ENCODE results near the gene SNAI1.
A peak's percentile ranks its signal among the peaks of the same experiment; 100 is the strongest.

The SNAI1 gene

DNA sequence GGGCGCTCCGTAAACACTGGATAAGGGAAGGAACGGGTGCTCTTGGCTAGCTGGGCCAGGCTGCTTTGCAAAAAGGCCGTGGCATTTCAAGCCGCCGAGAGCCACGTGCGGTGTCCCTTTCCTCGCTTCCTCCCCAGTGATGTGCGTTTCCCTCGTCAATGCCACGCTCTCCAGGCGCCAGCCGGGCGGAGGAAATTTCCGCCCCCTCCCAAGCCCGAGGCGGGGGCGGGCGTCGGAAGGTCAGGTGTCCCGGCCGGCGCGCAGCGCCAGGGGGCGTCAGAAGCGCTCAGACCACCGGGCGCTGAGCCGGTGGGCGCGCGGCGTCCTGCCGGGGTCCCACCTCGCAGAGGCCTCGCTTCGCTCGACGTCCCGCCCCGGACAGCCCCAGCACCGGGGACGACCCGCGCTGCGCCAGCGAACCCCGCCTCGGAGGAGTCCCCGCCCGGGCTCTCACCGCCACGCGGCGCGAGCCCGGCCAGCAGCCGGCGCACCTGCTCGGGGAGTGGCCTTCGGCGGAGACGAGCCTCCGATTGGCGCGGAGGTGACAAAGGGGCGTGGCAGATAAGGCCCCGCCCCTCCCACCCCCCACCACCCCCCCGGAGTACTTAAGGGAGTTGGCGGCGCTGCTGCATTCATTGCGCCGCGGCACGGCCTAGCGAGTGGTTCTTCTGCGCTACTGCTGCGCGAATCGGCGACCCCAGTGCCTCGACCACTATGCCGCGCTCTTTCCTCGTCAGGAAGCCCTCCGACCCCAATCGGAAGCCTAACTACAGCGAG lies at the start of gene SNAI1:
SNAI1 (plus strand) TSS at position 635 of the 777 bp plus-strand sequence; CDS start at position 715, 80 bp downstream.
- TF ChIP-seq, protein P1, sequence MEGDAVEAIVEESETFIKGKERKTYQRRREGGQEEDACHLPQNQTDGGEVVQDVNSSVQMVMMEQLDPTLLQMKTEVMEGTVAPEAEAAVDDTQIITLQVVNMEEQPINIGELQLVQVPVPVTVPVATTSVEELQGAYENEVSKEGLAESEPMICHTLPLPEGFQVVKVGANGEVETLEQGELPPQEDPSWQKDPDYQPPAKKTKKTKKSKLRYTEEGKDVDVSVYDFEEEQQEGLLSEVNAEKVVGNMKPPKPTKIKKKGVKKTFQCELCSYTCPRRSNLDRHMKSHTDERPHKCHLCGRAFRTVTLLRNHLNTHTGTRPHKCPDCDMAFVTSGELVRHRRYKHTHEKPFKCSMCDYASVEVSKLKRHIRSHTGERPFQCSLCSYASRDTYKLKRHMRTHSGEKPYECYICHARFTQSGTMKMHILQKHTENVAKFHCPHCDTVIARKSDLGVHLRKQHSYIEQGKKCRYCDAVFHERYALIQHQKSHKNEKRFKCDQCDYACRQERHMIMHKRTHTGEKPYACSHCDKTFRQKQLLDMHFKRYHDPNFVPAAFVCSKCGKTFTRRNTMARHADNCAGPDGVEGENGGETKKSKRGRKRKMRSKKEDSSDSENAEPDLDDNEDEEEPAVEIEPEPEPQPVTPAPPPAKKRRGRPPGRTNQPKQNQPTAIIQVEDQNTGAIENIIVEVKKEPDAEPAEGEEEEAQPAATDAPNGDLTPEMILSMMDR (IDR thresholded peaks at IDR 0.05; ENCODE audit: control extremely low read depth, extremely low read depth, low read depth, missing control alignments): peak; percentile 54
- POLR2A ChIA-PET: interaction anchor here (1.7 kb wide), 1 partner anchor 17 kb away, joined by 5 read pairs; no protein-coding TSS in a partner anchor
- CTCF ChIA-PET: interaction anchor here (0.7 to 10.6 kb wide), 11 partner anchors 17 to 196 kb away, joined by 3 to 331 read pairs (median 5); no protein-coding TSS in a partner anchor
- peak; percentile 99 for DNase-seq (ENCODE audit: extremely low spot score)

DNA sequence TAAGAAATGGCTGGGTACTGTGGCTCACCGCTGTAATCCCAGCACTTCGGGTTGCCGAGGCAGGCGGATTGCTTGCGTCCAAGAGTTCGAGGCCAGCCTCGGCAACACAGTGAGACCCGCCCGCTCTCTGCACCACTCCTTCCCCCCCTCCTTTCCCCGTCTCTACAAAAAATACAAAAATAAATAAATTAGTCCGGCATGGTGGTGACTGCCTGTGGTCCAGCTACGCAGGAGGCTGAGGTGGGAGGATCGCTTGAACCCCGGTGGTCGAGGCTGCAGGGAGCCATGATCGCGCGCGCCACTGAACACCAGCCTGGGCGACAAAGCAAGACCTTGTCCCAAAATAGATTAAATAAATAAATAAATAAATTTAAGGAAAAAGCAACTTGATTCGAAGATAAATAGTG lies 47.0 kb upstream of the SNAI1 start:
- ChIA-PET POLR2A (interaction anchor here (1.0 to 1.1 kb wide), 2 partner anchors 9 to 19 kb away, joined by 3 to 16 read pairs; partner anchors contain the start of gene SPATA2), CTCF (interaction anchor here (1.1 to 5.2 kb wide), 7 partner anchors 10 to 233 kb away, joined by 4 to 25 read pairs (median 9); partner anchors contain the start of gene SPATA2)

DNA sequence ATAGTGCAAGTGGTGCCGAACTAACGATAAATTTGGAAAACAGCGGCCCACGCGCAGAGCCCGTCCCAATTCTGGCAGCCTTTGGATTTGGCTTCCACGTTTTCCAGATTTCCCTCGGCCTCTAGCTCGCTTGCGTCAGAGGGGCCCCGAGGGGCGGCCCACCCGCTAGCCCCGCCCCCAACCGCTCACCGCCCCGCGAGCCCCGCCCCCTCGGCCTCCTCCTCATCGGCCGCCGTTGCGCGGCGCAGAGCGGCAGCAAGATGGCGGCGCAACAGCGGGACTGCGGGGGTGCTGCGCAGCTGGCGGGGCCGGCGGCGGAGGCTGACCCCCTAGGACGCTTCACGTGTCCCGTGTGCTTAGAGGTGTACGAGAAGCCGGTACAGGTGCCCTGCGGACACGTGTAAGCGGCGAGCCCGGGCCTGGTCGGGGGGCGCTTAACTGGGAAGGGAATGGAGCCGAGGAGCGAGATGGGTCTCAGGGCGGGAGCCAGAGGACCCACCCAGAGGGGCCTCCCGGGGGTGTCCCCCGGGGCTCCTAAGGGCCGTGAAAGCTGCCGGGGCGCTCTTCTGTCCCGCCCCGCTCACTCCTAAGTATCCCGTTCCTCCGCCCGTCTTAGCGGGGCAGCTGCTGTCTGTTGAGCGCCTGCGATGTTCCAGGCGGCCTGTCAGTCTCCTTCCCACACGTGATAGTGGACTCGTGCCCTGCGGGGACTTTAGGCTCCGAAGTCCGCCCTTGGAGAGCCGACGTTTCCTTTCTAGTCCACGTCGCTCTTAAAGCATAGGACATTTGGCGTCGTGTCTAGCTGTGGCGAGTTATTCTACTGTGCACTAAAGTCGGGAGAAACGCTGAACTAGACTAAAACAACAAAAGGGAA lies 46.4 kb upstream of the SNAI1 start, which contains the start of gene RNF114:
RNF114 (plus strand) TSS at position 245 of the 874 bp plus-strand sequence; CDS start at position 261, 16 bp downstream.
- POLR2A ChIA-PET: interaction anchor here (0.5 to 1.1 kb wide), 3 partner anchors 9 to 82 kb away, joined by 3 to 16 read pairs (median 3); partner anchors contain the start of gene SPATA2
- DNase-seq (ENCODE audit: extremely low spot score): peak; percentile 99
- TF ChIP-seq, protein P1 (IDR thresholded peaks at IDR 0.05; ENCODE audit: control extremely low read depth, extremely low read depth, low read depth, missing control alignments): no peak
- CTCF ChIA-PET: interaction anchor here (0.7 to 5.2 kb wide), 11 partner anchors 10 to 326 kb away, joined by 3 to 25 read pairs (median 7); no protein-coding TSS in a partner anchor

More for the DNA sequence above, 47.0 kb upstream of the SNAI1 start:
- TF ChIP-seq, protein P1 (IDR thresholded peaks at IDR 0.05; ENCODE audit: control extremely low read depth, extremely low read depth, low read depth, missing control alignments): no peak
- DNase-seq (ENCODE audit: extremely low spot score): no peak

DNA sequence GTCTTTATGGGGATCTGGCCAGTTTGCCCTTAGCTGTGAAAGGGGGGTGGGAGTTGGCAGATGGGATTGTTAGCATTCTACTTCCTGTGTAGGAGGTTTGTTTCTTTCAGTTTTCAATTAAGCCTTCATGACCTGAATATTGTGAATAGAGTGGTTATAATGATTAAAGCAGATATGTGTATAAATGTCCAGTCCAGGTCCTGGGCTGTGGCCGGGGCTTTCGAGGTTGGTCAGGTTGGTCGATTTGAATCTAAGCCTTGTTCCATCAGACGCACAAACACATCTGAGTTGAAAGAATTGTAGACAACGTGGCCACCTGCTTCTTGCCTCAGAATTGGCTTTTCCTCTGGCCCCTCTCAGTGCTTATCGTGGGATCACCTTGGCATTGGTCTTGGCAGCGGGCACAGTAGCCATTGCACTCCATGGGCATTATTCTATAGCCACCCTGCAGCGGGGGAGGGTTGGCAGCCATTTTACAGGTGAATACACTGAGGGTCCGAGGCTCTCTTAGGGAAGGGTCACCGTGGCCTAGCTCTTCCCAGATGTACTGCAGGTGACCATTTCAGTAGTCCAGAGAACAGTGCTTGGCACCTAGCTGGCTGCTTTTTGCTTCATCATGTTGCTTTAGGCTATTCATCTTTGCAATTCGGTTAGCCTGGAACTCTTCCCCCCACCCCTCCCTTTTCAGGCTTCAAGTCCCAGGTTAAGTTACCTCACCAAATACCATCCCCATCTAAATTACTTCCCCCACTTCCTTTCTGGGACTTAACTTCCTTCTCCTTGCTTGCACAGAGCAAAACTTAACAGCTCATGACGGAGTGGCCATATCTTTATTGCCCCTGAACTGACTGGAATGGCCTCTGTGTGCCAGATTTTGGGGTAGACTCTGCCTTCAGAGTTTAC lies 45.5 kb upstream of the SNAI1 start:
- peak; percentile 26 for DNase-seq (ENCODE audit: extremely low spot score)
- ChIA-PET CTCF (interaction anchor here (0.7 to 5.2 kb wide), 14 partner anchors 9 to 395 kb away, joined by 3 to 25 read pairs (median 4); no protein-coding TSS in a partner anchor), POLR2A (interaction anchor here (0.6 to 0.7 kb wide), 2 partner anchors 183 to 718 kb away, joined by 3 to 9 read pairs; partner anchors contain the start of gene DDX27)
- TF ChIP-seq, protein P1 (IDR thresholded peaks at IDR 0.05; ENCODE audit: control extremely low read depth, extremely low read depth, low read depth, missing control alignments): no peak

DNA sequence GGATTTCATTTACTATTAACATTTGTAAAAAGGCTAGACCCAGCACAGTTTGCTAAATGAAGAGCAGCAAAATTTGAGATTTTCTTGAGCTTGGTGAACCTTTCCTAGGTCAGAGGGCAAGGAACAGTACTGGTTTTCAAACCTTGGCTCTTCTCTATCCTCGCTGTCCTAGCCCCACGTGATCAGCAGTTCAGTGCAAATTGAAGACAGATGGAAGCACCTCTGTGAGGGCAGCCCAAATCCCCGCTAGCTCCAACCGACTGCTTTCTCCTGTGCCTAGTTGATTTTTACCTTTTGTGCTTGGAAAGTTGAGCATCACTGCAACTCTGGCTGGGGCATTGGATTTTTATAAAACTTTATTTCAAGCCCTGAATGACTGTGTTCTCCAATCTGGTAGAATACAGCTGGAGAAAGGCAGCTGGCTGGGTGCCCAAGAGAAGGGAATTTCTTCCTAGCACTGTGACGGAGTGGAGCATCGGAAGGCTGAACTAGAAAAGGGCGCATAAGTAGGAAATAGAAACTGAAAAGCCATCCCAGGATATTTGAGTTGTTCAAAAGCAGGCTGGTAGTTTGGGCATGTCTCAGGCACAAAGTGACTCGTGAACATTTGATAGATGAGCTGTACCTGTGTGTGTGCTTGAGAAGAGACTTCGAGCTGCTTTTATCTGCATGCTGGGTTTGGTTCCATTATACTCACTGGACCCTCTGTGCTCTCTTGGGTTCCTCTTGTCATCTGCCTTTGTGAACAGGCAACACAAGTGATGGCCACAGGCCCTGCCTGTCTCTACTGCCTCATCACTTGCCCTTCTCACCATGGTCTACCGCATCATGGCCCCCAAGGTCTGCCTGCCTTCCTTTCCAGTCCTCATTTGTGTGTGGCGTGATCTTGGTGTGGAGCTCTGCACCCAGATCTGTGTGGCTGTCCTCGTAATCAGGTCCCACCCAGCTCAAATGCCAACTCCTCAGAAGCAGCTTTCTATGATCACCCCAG lies 44.3 kb upstream of the SNAI1 start:
- DNase-seq (ENCODE audit: extremely low spot score): no peak
- CTCF ChIA-PET: interaction anchor here (1.1 to 5.2 kb wide), 9 partner anchors 15 to 397 kb away, joined by 3 to 25 read pairs (median 5); no protein-coding TSS in a partner anchor
- TF ChIP-seq, protein P1 (IDR thresholded peaks at IDR 0.05; ENCODE audit: control extremely low read depth, extremely low read depth, low read depth, missing control alignments): no peak
- POLR2A ChIA-PET: interaction anchor here (0.7 kb wide), 1 partner anchor 181 kb away, joined by 3 read pairs; no protein-coding TSS in a partner anchor
